ENCODE measurements around the gene TMEM212.
"Not testable (repeated sequence)": the region's sequence is repeated elsewhere in the genome, so short reads cannot be mapped to it uniquely, and the experiment has no call there.

The TMEM212 gene

GRCh38 chr3:171835613-171836012 is 7.5 kb upstream of the TMEM212 start:
- no peak for DNase-seq

GRCh38 chr3:171836855-171837254 is 6.3 kb upstream of the TMEM212 start:
- DNase-seq = no peak

DNA sequence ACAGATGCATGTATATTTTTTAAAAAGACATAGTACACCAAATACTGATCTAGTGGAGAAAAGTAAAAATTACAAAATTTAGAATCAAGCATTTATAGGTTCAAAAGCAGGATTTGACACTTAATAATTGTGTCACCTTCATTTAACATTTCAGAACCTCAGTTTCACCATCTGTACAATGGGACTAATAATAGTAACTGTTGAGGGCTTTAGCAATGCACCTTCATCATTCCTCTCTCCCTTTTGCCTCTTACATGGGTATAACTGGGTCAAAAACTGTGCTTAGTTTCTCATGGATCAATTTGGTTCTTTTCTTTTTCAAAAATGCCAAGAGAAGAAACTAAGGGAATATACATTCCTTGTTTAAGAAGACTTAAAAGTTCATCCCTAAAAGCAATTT is 5.5 kb upstream of the TMEM212 start:
- no peak for DNase-seq

DNA sequence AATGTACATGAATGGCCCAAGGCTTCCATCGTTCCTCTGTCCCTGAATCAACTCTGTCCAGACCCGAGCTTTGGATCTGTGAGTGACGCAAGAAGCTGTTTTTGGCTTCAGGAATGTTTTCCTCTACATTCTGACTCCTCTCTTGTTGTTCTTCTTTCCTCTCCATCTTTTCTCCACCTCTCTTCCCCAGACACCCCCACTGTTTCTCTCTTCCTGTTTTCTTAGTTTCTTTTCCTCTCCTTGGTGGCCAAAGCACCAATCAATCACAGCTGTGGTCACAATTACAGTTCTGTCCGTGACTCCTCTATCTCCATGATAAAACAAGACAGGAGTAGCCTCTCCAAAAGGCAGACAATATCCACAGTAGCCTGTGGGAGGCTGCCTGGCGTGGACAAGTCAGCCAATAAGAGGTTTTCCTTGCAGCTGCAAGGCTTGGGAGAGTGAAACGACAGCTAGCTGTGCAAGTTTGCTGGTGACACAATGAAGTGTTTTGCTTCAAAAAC is 4.9 kb upstream of the TMEM212 start:
- no peak for DNase-seq

GRCh38 chr3:171839270-171839669 is 3.9 kb upstream of the TMEM212 start:
- no peak for DNase-seq

DNA sequence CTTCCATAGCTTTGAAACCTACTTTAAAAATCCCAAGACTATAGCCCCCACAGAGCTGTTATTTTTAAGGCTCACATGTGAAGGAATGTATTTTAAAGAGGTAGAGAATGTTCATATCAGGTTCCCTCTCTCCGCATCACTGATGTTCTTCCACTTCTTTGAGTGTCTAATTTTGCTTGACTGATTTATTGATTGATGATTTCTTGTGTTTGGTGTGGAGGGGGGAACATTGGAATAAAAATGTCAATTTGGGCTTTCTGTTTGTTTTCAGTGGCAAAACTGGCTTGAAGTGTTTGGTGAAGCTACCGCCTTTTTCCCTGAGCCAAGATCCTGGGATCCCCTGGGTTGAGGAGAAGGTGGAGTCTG is 2.7 kb upstream of the TMEM212 start:
- no peak for DNase-seq

DNA sequence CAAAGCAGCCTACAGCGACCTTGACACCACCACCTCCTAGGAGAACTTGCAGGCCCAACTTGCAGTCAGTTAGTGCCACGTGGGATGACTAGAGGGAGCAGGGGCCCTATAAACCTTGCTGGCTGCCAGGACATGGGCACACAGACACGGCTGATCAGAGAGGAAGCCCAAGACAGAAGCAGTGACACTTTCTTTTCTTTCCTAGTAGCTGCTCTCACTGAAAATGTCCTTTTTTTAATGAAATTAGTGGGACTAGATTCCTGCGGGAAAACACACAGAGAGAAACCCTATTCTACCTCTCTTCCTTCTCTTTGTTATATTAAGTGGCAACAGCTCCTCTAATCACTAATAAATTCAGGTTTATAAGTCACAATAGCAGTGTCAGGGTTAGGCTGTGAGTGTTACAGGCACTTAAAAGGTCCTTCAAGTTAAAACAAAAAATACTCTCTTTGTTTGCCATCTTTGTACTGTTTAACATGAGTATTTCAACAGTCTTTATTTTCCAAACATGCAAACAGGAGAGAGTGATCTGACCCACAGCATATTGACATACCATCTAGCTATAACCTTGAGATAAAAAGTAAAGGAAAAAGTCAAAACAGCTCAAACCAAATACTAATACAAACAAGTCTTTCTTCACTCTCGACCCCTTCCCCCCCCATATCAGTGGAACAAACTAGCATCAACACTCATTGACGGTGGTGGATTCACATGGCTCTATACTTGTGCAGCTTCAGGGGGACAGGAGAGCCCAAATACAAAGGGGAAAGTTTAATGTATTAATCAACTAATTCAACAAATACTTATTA is 2.1 kb upstream of the TMEM212 start:
- no peak for DNase-seq

GRCh38 chr3:171841620-171842000 is 1.5 kb upstream of the TMEM212 start:
- DNase-seq = no peak

DNA sequence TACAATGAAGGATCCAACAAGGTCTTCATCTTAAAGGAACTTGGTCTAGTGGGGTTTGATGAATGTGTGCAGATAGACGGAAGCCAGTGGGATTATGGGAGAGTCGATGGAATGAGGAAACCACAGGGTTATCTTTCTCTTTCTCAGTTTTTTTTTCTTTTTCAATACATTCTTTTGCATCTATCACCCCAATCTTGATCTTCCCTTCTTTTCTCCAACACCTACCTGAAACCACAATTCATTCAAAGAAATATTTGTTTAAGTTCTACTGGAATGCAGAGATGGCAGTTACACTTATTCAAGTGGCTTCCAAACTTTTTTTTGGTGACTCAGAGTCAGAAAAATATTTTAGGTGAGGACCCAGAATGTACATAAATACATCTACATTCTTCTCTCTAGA is 1.7 kb downstream of the TMEM212 start:
- no peak for DNase-seq

DNA sequence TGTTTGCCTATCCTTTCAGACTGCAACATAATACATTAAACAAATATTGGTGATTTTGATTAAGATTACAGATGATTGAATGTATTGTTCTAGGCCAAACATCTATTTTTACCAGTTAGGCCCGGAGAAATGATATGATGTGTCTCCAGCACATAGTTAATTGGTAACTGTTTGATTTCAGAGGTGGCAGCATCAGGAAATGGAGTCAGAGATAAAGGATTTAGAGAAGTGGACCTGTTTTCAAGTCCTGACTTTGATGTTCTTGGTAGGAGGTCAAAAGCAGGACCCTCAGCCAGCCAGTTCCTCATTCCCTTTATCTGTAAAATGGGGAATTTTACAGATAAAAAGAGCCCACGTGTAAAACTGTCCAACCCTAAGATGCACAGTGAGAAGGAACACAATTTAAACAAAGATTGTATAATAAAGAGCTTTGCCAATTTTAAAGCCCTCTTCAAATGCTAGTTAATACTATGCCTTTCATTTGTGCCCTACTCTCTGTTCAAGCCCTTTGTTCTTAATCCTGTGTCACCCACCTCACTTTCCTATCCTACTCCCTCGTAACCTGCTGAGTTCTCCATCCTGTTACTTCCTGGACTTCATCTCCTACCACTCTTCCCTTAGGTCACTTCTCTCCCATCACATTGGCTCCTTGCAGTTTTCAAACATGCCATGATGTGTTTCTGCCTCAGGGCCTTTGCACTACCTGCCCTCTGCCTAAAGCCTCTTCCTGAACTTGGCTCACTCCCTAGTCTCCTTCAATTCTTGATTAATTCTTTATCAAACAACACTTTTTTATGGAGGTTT is 2.5 kb downstream of the TMEM212 start:
- no peak for DNase-seq

GRCh38 chr3:171846597-171846996 is 3.4 kb downstream of the TMEM212 start:
- no peak for DNase-seq

- DNase-seq = no peak
Measured at GRCh38 chr3:171847133-171847532, 4.0 kb downstream of the TMEM212 start.

DNA sequence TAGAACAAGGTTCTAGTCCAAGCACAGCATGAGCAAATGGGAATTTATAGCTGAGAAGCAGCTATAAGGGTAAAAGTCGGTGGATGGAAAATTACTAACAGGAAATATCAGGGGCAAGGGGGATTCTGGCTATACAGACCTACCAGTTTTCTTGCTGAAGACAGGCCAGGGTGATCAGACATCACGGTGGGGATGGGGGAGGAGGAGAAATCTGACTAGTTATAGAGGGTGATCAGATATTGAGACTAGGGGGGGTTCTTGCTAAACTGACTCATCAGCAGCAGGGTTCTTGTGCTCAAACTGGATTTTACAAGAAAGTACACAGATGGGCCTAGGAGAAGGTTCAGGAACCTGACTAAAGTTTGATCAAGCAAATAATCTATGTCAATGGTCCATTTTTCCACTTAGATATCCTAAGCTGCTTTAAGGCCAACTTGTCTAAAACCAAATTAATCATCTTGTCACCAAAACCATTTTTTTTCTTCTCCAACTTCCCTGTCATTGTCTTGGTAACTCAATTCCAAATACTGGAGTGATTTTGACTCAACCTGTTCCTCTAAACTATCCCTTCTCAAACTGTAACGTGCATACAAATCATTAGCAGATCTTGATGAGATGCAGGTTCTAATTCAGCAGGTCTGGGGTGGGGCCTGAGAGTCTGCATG is 4.6 kb downstream of the TMEM212 start:
- no peak for DNase-seq

- DNase-seq = no peak
Measured at GRCh38 chr3:171849617-171850319, 6.6 kb downstream of the TMEM212 start.

DNA sequence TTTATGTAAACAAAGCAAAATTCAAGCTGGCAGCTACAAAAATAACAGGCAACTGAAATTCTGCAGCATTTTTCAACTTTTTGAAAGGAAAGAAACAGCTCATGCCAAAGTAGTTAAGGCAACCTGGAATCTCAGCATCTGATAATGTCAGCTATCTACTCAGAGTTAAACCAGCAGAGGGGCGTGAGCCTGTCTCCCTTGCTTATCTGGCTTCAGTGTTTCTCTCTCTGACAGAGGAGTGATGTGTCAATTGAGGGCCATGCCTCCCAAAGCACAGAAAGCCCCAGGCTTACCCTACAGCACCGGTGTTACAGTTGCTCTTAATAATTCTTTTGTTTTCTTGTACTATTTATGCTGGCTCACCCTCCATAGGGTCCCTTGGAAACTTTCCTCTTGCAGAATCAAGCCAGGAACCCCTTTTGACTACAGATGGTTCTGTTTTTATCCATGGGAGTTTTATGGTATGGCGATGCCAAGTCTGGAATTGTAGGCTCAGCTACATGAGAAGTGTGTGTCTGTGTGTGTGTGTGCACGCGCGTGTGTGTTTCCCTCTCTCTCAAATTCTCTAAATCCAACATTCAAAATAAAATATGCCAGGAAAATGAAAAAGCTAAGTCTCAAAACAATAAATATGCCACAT is 7.3 kb downstream of the TMEM212 start:
- no peak for DNase-seq

DNA sequence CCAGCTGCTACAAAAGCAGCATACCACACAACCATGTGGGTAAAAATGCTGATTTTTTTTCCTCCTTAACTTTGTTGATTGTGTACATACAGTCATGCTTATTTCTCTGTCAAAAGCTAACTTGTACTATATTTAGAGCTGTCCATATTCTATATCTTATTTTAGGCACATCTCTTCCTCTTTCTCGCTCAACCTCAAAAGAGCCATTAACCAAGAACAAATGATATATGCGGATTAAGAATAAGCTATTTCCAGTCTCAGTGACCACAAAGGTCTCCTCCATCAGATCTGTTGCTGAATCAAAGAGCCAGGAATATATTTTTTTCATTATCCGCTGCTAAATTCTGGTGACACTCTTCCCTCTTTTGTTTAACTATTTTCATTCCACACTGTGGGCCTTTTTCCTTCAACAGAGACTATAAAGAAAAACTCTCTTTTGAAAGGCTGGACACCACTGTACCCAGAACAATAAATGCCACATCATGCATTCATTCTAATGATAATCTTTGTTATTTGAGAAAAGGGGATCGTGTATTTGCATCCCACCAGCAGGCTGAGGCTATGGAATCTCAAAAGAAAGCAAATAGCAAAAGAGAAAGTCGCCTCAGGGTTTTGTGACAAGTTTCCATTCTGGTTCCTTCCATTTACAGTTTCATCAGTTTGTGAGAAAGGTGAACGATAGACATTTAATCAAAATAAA is 8.0 kb downstream of the TMEM212 start:
- DNase-seq = no peak

DNA sequence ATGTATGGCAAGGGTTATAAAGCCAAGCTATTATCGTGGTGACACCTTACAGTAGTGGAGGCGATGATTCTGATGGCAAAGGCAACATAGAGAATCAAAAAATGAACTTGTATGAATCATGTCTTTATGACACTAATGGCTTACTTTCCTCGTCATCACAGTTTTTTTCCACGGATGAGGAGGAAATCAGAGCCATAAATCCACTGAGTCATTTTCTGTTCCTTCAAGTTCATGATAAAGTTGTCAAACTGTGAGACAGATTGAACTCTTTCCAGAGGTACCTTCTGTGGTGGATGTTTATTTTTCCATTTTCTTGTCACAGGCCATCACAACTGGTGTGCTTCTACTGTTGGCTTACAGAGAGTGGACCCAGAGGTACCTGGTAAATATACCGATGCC is 8.5 kb downstream of the TMEM212 start:
- no peak for DNase-seq

DNA sequence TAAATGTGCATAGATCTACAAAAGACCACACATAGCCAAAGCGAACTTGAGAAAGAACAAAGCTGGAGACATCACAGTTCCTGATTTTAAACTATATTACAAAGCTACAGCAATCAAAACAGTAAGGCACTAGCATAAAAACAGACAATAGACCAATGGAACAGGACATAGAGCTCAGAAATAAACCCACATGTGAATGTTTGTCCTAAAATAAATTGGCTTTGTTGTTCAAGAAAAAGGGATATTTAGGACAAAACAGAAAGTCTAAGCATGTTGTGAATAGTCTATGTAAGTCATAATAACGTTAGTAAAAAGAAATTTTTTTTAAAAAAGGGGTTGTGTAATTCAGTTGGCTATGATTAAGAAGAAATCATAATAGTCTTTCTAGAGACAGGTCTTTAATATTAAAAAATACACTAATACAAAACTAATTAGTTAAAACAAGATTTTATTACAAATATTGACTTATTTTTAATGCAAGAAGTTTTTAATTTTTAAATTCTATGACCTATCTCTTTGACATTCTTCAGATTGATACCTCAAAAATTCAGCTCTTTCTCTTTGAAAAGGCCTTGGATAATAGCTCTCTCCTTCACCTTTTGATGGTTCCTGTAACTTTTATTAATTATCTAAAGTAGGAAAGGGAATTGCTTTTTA is 11.6 kb downstream of the TMEM212 start:
- no peak for DNase-seq

DNA sequence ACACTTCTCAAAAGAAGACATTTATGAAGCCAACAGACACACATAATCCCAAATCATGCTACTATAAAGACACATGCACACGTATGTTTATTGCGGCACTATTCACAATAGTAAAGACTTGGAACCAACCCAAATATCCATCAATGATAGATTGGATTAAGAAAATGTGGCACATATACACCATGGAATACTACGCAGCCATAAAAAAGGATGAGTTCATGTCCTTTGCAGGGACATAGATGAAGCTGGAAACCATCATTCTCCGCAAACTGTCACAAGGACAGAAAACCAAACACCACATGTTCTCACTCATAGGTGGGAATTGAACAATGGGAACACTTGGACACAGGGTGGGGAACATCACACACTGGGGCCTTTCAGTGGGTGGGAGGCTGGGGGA is 15.6 kb downstream of the TMEM212 start:
- not testable (repeated sequence) for DNase-seq

GRCh38 chr3:171860830-171861535 is 17.8 kb downstream of the TMEM212 start:
- DNase-seq = no peak

- no peak for DNase-seq
Measured at GRCh38 chr3:171862392-171862791, 19.2 kb downstream of the TMEM212 start.

Measured in SHP77 treated with DMSO at 0.1 percent for 48 hours (cell line).